Body of pancreas (tissue), 4 donors: Measurements from ENCODE around the gene ADAT1.

ENCODE experiments used
- POLR2A ChIP-seq, 3 donors: fragments of 450-650 bp; IDR thresholded peaks; one replicate each; pipeline ENCODE4 v1.6.1; 2016; ENCODE audit warnings: antibody characterized with exemption in 3 of 3, mild to moderate bottlenecking in 2 of 3
- TF ChIP-seq, protein P1 (sequence below), 7 experiments: fragments of 450-650 bp in 4 of 7; fragments of 200-600 bp in 3 of 7; sonication (generic) in 3 of 7; IDR thresholded peaks; one replicate each; pipeline ENCODE4 v1.5.1; 2016 to 2019; ENCODE audit warnings: antibody characterized with exemption in 7 of 7

GRCh38 chr16:75599452-75600277, 23.4 kb downstream of the ADAT1 start:
- no peak for TF ChIP-seq POLR2A (IDR thresholded peaks at IDR 0.05)
- TF ChIP-seq, protein P1, sequence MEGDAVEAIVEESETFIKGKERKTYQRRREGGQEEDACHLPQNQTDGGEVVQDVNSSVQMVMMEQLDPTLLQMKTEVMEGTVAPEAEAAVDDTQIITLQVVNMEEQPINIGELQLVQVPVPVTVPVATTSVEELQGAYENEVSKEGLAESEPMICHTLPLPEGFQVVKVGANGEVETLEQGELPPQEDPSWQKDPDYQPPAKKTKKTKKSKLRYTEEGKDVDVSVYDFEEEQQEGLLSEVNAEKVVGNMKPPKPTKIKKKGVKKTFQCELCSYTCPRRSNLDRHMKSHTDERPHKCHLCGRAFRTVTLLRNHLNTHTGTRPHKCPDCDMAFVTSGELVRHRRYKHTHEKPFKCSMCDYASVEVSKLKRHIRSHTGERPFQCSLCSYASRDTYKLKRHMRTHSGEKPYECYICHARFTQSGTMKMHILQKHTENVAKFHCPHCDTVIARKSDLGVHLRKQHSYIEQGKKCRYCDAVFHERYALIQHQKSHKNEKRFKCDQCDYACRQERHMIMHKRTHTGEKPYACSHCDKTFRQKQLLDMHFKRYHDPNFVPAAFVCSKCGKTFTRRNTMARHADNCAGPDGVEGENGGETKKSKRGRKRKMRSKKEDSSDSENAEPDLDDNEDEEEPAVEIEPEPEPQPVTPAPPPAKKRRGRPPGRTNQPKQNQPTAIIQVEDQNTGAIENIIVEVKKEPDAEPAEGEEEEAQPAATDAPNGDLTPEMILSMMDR (IDR thresholded peaks at IDR 0.05): no peak
